Liver (tissue), 9 donors: ENCODE data around the gene MTRF1L. TPM values are rescaled to one million over a fixed set of nuclear protein-coding genes. Genes with fewer than 3 reads are reported as not detected.
A peak's percentile ranks its signal among the peaks of the same experiment; 100 is the strongest.

Experiments used
- DNase-seq: peaks from one replicate; pipeline ENCODE4 v3.0.0-alpha.2; 2017; ENCODE audit warnings: low spot score
- H3K27ac ChIP-seq, 2 donors: one replicate each; pipeline ENCODE4 v1.7.0; 2013; ENCODE audit warnings: inconsistent platforms in 2 of 2, low read length in 2 of 2, control low read depth in 1 of 2, low read depth in 1 of 2, mild to moderate bottlenecking in 1 of 2
- H3K27me3 ChIP-seq, 4 donors: one replicate each; pipeline versions ENCODE4 v1.6.1 to v1.7.0; 2013; ENCODE audit warnings: low read length in 3 of 4, inconsistent platforms in 1 of 4, mild to moderate bottlenecking in 1 of 4, moderate library complexity in 1 of 4; ENCODE audit not compliant: control insufficient read depth in 4 of 4, insufficient read depth in 4 of 4
- H3K36me3 ChIP-seq, 4 donors: one replicate each; pipeline versions ENCODE4 v1.6.1 to v1.7.0; 2013; ENCODE audit warnings: low read length in 3 of 4, mild to moderate bottlenecking in 3 of 4, low read depth in 1 of 4, moderate library complexity in 1 of 4; ENCODE audit not compliant: control insufficient read depth in 4 of 4, insufficient read depth in 3 of 4
- H3K4me1 ChIP-seq, 4 donors: one replicate each; pipeline versions ENCODE4 v1.6.1 to v1.7.0; 2013; ENCODE audit warnings: low read length in 3 of 4, mild to moderate bottlenecking in 3 of 4, moderate library complexity in 1 of 4; ENCODE audit not compliant: control insufficient read depth in 4 of 4, insufficient read depth in 4 of 4
- H3K4me3 ChIP-seq, 3 donors: one replicate each; pipeline versions ENCODE4 v1.6.1 to v1.7.0; 2013; ENCODE audit warnings: low read length in 3 of 3, control low read depth in 1 of 3, low read depth in 1 of 3, mild to moderate bottlenecking in 1 of 3
- H3K9ac ChIP-seq, 2 donors: one replicate each; pipeline ENCODE4 v1.7.0; 2013; ENCODE audit warnings: low read length in 2 of 2, mild to moderate bottlenecking in 2 of 2, moderate library complexity in 2 of 2, control low read depth in 1 of 2, low read depth in 1 of 2
- H3K9me3 ChIP-seq, 4 donors: one replicate each; pipeline versions ENCODE4 v1.6.1 to v1.7.0; 2013; ENCODE audit warnings: low read length in 3 of 4; ENCODE audit not compliant: control insufficient read depth in 4 of 4
- EGR1 ChIP-seq, 2 donors: IDR thresholded peaks; 2 replicates each; pipeline ENCODE4 v1.6.1; 2016 to 2018; ENCODE audit warnings: antibody characterized with exemption in 2 of 2, low read depth in 2 of 2
- FOXA1 ChIP-seq: IDR thresholded peaks from 2 replicates; pipeline ENCODE4 v1.6.1; 2016; ENCODE audit warnings: antibody characterized with exemption
- FOXA2 ChIP-seq: IDR thresholded peaks from 2 replicates; pipeline ENCODE4 v1.6.1; 2016; ENCODE audit warnings: antibody characterized with exemption
- GABPA ChIP-seq, 2 donors: IDR thresholded peaks in 1 of 2; conservative IDR thresholded peaks in 1 of 2; 2 replicates each; pipeline ENCODE4 v1.6.1; 2016; ENCODE audit warnings: antibody characterized with exemption in 2 of 2, mild to moderate bottlenecking in 1 of 2, moderate library complexity in 1 of 2
- HNF4A ChIP-seq, 2 donors: conservative IDR thresholded peaks; 2 replicates each; pipeline ENCODE4 v1.6.1; 2016; ENCODE audit warnings: antibody characterized with exemption in 2 of 2, mild to moderate bottlenecking in 2 of 2
- HNF4G ChIP-seq: IDR thresholded peaks from 2 replicates; pipeline ENCODE4 v1.6.1; 2016; ENCODE audit warnings: antibody characterized with exemption
- JUND ChIP-seq, 2 donors: IDR thresholded peaks; 2 replicates each; pipeline ENCODE4 v1.6.1; 2016; ENCODE audit warnings: antibody characterized with exemption in 2 of 2
- NR2F2 ChIP-seq: IDR thresholded peaks from 2 replicates; pipeline ENCODE4 v1.6.1; 2016; ENCODE audit warnings: antibody characterized with exemption
- RAD21 ChIP-seq, 2 donors: IDR thresholded peaks; 2 replicates each; pipeline ENCODE4 v1.6.1; 2016; ENCODE audit warnings: antibody characterized with exemption in 2 of 2, mild to moderate bottlenecking in 2 of 2
- RXRA ChIP-seq, 2 donors: IDR thresholded peaks; 2 replicates each; pipeline ENCODE4 v1.6.1; 2017 to 2018; ENCODE audit warnings: antibody characterized with exemption in 2 of 2, mild to moderate bottlenecking in 1 of 2
- SP1 ChIP-seq: IDR thresholded peaks from 2 replicates; pipeline ENCODE4 v1.6.1; 2018; ENCODE audit warnings: antibody characterized with exemption, mild to moderate bottlenecking
- TAF1 ChIP-seq: conservative IDR thresholded peaks from 2 replicates; pipeline ENCODE4 v1.6.1; 2016; ENCODE audit warnings: antibody characterized with exemption, mild to moderate bottlenecking
- YY1 ChIP-seq: IDR thresholded peaks from 2 replicates; pipeline ENCODE4 v1.6.1; 2016; ENCODE audit warnings: antibody characterized with exemption, mild to moderate bottlenecking
- WGBS: extraction: QIAGEN DNeasy Blood & Tissue Kit; methylation state at CpG from one replicate; pipeline ENCODE4 v1.1.7; 2013; 5-methylcytosine and 5-hydroxymethylcytosine counted together
- polyA plus RNA-seq, 2 donors: library from polyadenylated mRNA; stranded (reverse) in 1 of 2; unstranded in 1 of 2; fragments of 200-250 nt in 1 of 2; fragments of >200 nt in 1 of 2; fragmentation: Nextera tagmentation in 1 of 2; extraction: Ambion mirVana in 1 of 2; gene quantifications; one replicate each; pipeline versions ENCODE4 v1.2.1 to v1.2.3, GENCODE V29; 2013 to 2015
- total RNA-seq, 2 donors: library from RNA; depleted of rRNA; stranded (reverse); fragments of >200 nt; gene quantifications; one replicate each; pipeline ENCODE4 v1.2.3, GENCODE V29; 2014
- TF ChIP-seq, protein P1 (sequence below): IDR thresholded peaks from 2 replicates; pipeline ENCODE4 v1.6.1; 2016; ENCODE audit warnings: antibody characterized with exemption
- TF ChIP-seq, protein P2 (sequence below): fragments of 150-350 bp; IDR thresholded peaks from 2 replicates; pipeline ENCODE4 v1.5.1; 2017; ENCODE audit warnings: improper control_type of control experiment, low read depth, low read length; ENCODE audit not compliant: missing input control
- TF ChIP-seq, protein P3 (sequence below): IDR thresholded peaks from 2 replicates; pipeline ENCODE4 v1.6.1; 2016; ENCODE audit warnings: antibody characterized with exemption, mild to moderate bottlenecking
- TF ChIP-seq, protein P4 (sequence below): IDR thresholded peaks from 2 replicates; pipeline ENCODE4 v1.6.1; 2016; ENCODE audit warnings: antibody characterized with exemption
- TF ChIP-seq, protein P5 (sequence below): IDR thresholded peaks from 2 replicates; pipeline ENCODE4 v1.6.1; 2016; ENCODE audit warnings: antibody characterized with exemption
- donor health status: healthy.
- donor health status: healthy.
- donor health status: healthy.
- donor health status: healthy.
- donor health status: healthy.

Gene MTRF1L
- total and polyA plus RNA-seq, 4 donors = 6.1 to 11.1 (median 8.4) TPM

DNA sequence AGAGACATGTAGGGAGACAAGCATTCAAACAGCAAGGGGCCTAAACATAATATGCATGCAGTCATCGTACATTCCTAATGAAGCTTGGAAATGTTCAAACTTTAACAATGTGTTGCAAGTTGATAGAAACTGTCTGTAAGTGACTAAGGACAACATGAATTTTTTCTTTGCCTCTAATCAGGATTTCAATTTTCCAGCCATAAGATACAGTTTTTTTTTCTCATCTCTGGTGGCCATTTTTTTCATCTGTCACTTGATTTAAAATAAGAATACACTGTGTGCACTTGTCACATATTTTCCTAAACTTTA lies 22.2 kb upstream of the MTRF1L start:
- WGBS = 2% methylated on average over 1 of the region's 1 CpG
- H3K4me3 ChIP-seq = no peak overlapping the region
- DNase-seq = no peak
- no peak for TF ChIP-seq JUND (IDR thresholded peaks at IDR 0.05)
- no peak for TF ChIP-seq YY1
- TF ChIP-seq, protein P1, sequence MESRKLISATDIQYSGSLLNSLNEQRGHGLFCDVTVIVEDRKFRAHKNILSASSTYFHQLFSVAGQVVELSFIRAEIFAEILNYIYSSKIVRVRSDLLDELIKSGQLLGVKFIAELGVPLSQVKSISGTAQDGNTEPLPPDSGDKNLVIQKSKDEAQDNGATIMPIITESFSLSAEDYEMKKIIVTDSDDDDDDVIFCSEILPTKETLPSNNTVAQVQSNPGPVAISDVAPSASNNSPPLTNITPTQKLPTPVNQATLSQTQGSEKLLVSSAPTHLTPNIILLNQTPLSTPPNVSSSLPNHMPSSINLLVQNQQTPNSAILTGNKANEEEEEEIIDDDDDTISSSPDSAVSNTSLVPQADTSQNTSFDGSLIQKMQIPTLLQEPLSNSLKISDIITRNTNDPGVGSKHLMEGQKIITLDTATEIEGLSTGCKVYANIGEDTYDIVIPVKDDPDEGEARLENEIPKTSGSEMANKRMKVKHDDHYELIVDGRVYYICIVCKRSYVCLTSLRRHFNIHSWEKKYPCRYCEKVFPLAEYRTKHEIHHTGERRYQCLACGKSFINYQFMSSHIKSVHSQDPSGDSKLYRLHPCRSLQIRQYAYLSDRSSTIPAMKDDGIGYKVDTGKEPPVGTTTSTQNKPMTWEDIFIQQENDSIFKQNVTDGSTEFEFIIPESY = no peak
- no peak for TF ChIP-seq FOXA2
- no peak for TF ChIP-seq FOXA1
- TF ChIP-seq NR2F2 = no peak
- no peak for TF ChIP-seq RAD21 (IDR thresholded peaks at IDR 0.05)
- TF ChIP-seq, protein P2, sequence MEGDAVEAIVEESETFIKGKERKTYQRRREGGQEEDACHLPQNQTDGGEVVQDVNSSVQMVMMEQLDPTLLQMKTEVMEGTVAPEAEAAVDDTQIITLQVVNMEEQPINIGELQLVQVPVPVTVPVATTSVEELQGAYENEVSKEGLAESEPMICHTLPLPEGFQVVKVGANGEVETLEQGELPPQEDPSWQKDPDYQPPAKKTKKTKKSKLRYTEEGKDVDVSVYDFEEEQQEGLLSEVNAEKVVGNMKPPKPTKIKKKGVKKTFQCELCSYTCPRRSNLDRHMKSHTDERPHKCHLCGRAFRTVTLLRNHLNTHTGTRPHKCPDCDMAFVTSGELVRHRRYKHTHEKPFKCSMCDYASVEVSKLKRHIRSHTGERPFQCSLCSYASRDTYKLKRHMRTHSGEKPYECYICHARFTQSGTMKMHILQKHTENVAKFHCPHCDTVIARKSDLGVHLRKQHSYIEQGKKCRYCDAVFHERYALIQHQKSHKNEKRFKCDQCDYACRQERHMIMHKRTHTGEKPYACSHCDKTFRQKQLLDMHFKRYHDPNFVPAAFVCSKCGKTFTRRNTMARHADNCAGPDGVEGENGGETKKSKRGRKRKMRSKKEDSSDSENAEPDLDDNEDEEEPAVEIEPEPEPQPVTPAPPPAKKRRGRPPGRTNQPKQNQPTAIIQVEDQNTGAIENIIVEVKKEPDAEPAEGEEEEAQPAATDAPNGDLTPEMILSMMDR = no peak
- TF ChIP-seq EGR1 (IDR thresholded peaks at IDR 0.05; ENCODE audit: low read depth in 2 of 2) = no peak
- TF ChIP-seq, protein P3, sequence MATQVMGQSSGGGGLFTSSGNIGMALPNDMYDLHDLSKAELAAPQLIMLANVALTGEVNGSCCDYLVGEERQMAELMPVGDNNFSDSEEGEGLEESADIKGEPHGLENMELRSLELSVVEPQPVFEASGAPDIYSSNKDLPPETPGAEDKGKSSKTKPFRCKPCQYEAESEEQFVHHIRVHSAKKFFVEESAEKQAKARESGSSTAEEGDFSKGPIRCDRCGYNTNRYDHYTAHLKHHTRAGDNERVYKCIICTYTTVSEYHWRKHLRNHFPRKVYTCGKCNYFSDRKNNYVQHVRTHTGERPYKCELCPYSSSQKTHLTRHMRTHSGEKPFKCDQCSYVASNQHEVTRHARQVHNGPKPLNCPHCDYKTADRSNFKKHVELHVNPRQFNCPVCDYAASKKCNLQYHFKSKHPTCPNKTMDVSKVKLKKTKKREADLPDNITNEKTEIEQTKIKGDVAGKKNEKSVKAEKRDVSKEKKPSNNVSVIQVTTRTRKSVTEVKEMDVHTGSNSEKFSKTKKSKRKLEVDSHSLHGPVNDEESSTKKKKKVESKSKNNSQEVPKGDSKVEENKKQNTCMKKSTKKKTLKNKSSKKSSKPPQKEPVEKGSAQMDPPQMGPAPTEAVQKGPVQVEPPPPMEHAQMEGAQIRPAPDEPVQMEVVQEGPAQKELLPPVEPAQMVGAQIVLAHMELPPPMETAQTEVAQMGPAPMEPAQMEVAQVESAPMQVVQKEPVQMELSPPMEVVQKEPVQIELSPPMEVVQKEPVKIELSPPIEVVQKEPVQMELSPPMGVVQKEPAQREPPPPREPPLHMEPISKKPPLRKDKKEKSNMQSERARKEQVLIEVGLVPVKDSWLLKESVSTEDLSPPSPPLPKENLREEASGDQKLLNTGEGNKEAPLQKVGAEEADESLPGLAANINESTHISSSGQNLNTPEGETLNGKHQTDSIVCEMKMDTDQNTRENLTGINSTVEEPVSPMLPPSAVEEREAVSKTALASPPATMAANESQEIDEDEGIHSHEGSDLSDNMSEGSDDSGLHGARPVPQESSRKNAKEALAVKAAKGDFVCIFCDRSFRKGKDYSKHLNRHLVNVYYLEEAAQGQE = no peak
- no peak for TF ChIP-seq RXRA (IDR thresholded peaks at IDR 0.05)
- no peak for TF ChIP-seq HNF4A (conservative IDR thresholded peaks at IDR 0.05)
- TF ChIP-seq, protein P4, sequence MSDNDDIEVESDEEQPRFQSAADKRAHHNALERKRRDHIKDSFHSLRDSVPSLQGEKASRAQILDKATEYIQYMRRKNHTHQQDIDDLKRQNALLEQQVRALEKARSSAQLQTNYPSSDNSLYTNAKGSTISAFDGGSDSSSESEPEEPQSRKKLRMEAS = no peak
- TF ChIP-seq, protein P5, sequence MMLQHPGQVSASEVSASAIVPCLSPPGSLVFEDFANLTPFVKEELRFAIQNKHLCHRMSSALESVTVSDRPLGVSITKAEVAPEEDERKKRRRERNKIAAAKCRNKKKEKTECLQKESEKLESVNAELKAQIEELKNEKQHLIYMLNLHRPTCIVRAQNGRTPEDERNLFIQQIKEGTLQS = no peak
- TF ChIP-seq TAF1 = no peak
- no peak for TF ChIP-seq HNF4G
- H3K36me3 ChIP-seq = no peaks in the 10 kb centered on the region
- peaks cover 0 to 20% (median 7%) of the 10 kb centered on the region in 4 donors for H3K4me1 ChIP-seq
- H3K27me3 ChIP-seq = no peaks in the 10 kb centered on the region
- no peak overlapping the region for H3K27ac ChIP-seq
- H3K9ac ChIP-seq = no peak overlapping the region
- no peaks in the 10 kb centered on the region for H3K9me3 ChIP-seq

DNA sequence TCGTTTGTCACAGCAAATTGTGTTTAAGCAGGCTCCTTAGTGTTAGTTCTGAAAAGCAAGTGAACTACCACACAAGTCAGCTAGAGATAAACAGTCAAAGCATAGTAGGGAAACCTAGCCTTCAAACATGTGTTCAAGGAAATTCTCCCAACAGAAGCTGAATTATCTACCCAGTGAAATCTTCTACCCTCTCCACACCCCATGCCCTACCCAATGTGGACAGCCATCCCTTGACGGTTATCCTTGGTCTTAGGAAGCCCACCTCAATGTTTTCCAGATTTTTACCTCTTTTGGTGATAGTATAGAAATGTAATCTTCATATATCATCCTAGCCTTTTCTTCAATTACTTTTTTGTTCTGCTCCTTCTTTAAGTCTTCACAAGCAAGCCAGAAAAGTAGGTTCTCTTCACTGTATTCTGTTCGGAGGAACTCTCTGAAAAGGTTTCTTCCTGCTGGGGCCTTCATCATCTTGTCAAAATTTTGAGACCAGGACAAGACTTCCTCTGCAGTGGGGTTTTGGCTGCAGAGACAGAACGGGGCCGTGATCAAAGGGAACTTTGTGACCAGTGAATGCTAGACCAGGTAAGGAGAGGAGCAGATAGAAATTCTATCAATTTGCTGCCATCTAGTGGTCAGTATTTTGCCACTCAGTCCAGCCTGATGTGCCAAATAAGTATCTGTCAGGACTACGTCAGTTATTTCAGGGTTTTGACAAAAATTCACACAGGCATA lies 21.6 kb upstream of the MTRF1L start:
- Histone ChIP-seq H3K9me3 (no peaks in the 10 kb centered on the region), H3K4me1 (peaks cover 0 to 18% (median 6%) of the 10 kb centered on the region in 4 donors), H3K36me3 (no peaks in the 10 kb centered on the region), H3K27me3 (no peaks in the 10 kb centered on the region), H3K27ac (no peak overlapping the region), H3K9ac (no peak overlapping the region), H3K4me3 (no peak overlapping the region)
- TF ChIP-seq, protein P4 = no peak
- TF ChIP-seq SP1 (no peak), GABPA (IDR thresholded peaks at IDR 0.05 in 1 of 2, conservative IDR thresholded peaks at IDR 0.05 in 1 of 2) (no peak), RXRA (IDR thresholded peaks at IDR 0.05) (no peak), RAD21 (IDR thresholded peaks at IDR 0.05) (peak; percentile 83 to 90)
- TF ChIP-seq, protein P2 = peak; percentile 84
- whole genome bisulfite sequencing = 39% methylated on average over 6 of the region's 6 CpGs
- DNase-seq = no peak
